ENCODE results near the gene ASCL5. TPM values are rescaled to one million over a fixed set of nuclear protein-coding genes. Genes with fewer than 3 reads are reported as not detected.

Gene ASCL5
- total RNA-seq, 1 donor from 2014 or later, result under 0.01 TPM

- Histone ChIP-seq H3K36me3 (ENCODE audit: control insufficient read depth, insufficient read depth, low read length) (no peaks in the 10 kb centered on the region), H3K27me3 (ENCODE audit: control insufficient read depth, insufficient read depth, low read length) (no peaks in the 10 kb centered on the region), H3K4me3 (ENCODE audit: low read depth, low read length) (no peak overlapping the region)
- DNase-seq (ENCODE audit: low read depth), result no peak
- no peak for FAIRE-seq
- TF ChIP-seq CTCF (IDR thresholded peaks at IDR 0.05; ENCODE audit: insufficient read depth, low read length, severe bottlenecking), result no peak
Observed at GRCh38 chr1:201103666-201104065, 23.3 kb downstream of the ASCL5 start.

- no peaks in the 10 kb centered on the region for H3K36me3 ChIP-seq (ENCODE audit: control insufficient read depth, insufficient read depth, low read length)
- TF ChIP-seq CTCF (IDR thresholded peaks at IDR 0.05; ENCODE audit: insufficient read depth, low read length, severe bottlenecking), result no peak
- H3K27me3 ChIP-seq (ENCODE audit: control insufficient read depth, insufficient read depth, low read length), result no peaks in the 10 kb centered on the region
- DNase-seq (ENCODE audit: low read depth), result no peak
- no peak for FAIRE-seq
- H3K4me3 ChIP-seq (ENCODE audit: low read depth, low read length), result no peak overlapping the region
Observed at GRCh38 chr1:201100169-201100930, 26.6 kb downstream of the ASCL5 start.

- FAIRE-seq (peak; percentile 32), DNase-seq (ENCODE audit: low read depth) (no peak)
- Histone ChIP-seq H3K4me3 (ENCODE audit: low read depth, low read length) (no peak overlapping the region), H3K36me3 (ENCODE audit: control insufficient read depth, insufficient read depth, low read length) (no peaks in the 10 kb centered on the region), H3K27me3 (ENCODE audit: control insufficient read depth, insufficient read depth, low read length) (no peaks in the 10 kb centered on the region)
- no peak for TF ChIP-seq CTCF (IDR thresholded peaks at IDR 0.05; ENCODE audit: insufficient read depth, low read length, severe bottlenecking)
Observed at GRCh38 chr1:201098992-201099677, 27.8 kb downstream of the ASCL5 start.

GRCh38 chr1:201096977-201097856, 29.8 kb downstream of the ASCL5 start:
- no peaks in the 10 kb centered on the region for H3K36me3 ChIP-seq (ENCODE audit: control insufficient read depth, insufficient read depth, low read length)
- FAIRE-seq, result no peak

GRCh38 chr1:201096041-201096461, 30.9 kb downstream of the ASCL5 start:
- TF ChIP-seq CTCF (IDR thresholded peaks at IDR 0.05; ENCODE audit: insufficient read depth, low read length, severe bottlenecking), result no peak
- DNase-seq (ENCODE audit: low read depth) (peak; percentile 54), FAIRE-seq (no peak)
- Histone ChIP-seq H3K27me3 (ENCODE audit: control insufficient read depth, insufficient read depth, low read length) (no peaks in the 10 kb centered on the region), H3K36me3 (ENCODE audit: control insufficient read depth, insufficient read depth, low read length) (no peaks in the 10 kb centered on the region), H3K4me3 (ENCODE audit: low read depth, low read length) (no peak overlapping the region)

More at GRCh38 chr1:201096977-201097856, 29.8 kb downstream of the ASCL5 start:
- TF ChIP-seq CTCF (IDR thresholded peaks at IDR 0.05; ENCODE audit: insufficient read depth, low read length, severe bottlenecking), result no peak
- no peak overlapping the region for H3K4me3 ChIP-seq (ENCODE audit: low read depth, low read length)
- no peaks in the 10 kb centered on the region for H3K27me3 ChIP-seq (ENCODE audit: control insufficient read depth, insufficient read depth, low read length)
- DNase-seq (ENCODE audit: low read depth), result no peak

All from bronchial epithelial cell (primary cell).